A673 (cell line): Measurements from ENCODE around the gene ENHO. TPM values are rescaled to one million over a fixed set of nuclear protein-coding genes. Genes with fewer than 3 reads are reported as not detected.

Source experiments
- BruUV-seq: library from RNA; stranded (reverse); fragments of 400-500 nt; replicated peaks from 2 replicates; lab custom pipeline; 2021; lab: Mats Ljungman, UMichigan
- CTCF ChIA-PET: fragments of 300-600 bp; sonication (Branson Sonifier 250); formaldehyde crosslinking; loops from one replicate; lab custom pipeline; 2022; ENCODE audit warnings: antibody characterized with exemption; lab: Charles Lee
- POLR2A ChIA-PET: fragments of 300-600 bp; sonication (Branson Sonifier 250); formaldehyde crosslinking; loops from one replicate; lab custom pipeline; 2022; ENCODE audit warnings: antibody characterized with exemption; ENCODE audit not compliant: low non-redundant PET; lab: Charles Lee
- DNase-seq: peaks from one replicate; pipeline ENCODE4 v3.0.0-alpha.2; 2015; ENCODE audit warnings: low spot score
- H3K27ac ChIP-seq: fragments of 200-600 bp; sonication (generic); 2 replicates; pipeline ENCODE4 v1.5.1; 2016; ENCODE audit warnings: mixed run types, low read depth, mild to moderate bottlenecking, mixed read lengths, antibody characterized with exemption, low read length; ENCODE audit not compliant: poor library complexity, severe bottlenecking
- H3K27me3 ChIP-seq: fragments of 200-600 bp; sonication (generic); replicated peaks from 2 replicates; pipeline ENCODE4 v1.6.1; 2017; ENCODE audit warnings: mixed run types, low read depth, mild to moderate bottlenecking, mixed read lengths, antibody characterized with exemption, low read length; ENCODE audit not compliant: insufficient read depth, poor library complexity
- H3K36me3 ChIP-seq: fragments of 200-600 bp; sonication (generic); 2 replicates; pipeline ENCODE4 v1.6.1; 2016; ENCODE audit warnings: mixed run types, mild to moderate bottlenecking, mixed read lengths, antibody characterized with exemption, low read length; ENCODE audit not compliant: insufficient read depth, poor library complexity, severe bottlenecking
- H3K4me1 ChIP-seq: fragments of 200-600 bp; sonication (generic); 2 replicates; pipeline ENCODE4 v1.6.1; 2017; ENCODE audit warnings: mixed run types, mild to moderate bottlenecking, mixed read lengths, antibody characterized with exemption, low read length; ENCODE audit not compliant: insufficient read depth, poor library complexity, severe bottlenecking
- H3K4me3 ChIP-seq: fragments of 200-600 bp; sonication (generic); 2 replicates; pipeline ENCODE4 v1.5.1; 2016; ENCODE audit warnings: low read depth, mixed run types, mild to moderate bottlenecking, mixed read lengths, low read length; ENCODE audit not compliant: poor library complexity, severe bottlenecking
- H3K9me3 ChIP-seq: fragments of 200-600 bp; sonication (generic); 2 replicates; pipeline ENCODE4 v1.6.1; 2016; ENCODE audit warnings: mixed run types, low read depth, mild to moderate bottlenecking, mixed read lengths, antibody characterized with exemption, low read length; ENCODE audit not compliant: poor library complexity, severe bottlenecking
- CTCF ChIP-seq: fragments of 300-800, 200-600 bp; sonication (generic); conservative IDR thresholded peaks from 2 replicates; pipeline ENCODE4 v1.5.1; 2017; ENCODE audit warnings: low read depth, mild to moderate bottlenecking, antibody characterized with exemption, low read length, moderate library complexity, mixed read lengths
- EZH2 ChIP-seq: fragments of 200-600 bp; sonication (generic); IDR thresholded peaks from 2 replicates; pipeline ENCODE4 v1.6.1; 2017; ENCODE audit warnings: borderline replicate concordance, low read depth, mild to moderate bottlenecking, mixed read lengths, antibody characterized with exemption, low read length; ENCODE audit not compliant: poor library complexity, severe bottlenecking
- intact Hi-C: fragments of 100-400 bp; cut with micrococcal nuclease; formaldehyde crosslinking; loops from one replicate; pipeline ENCODE4 v1.10.0; 2022; ENCODE audit not compliant: unreplicated experiment
- total RNA-seq: library from RNA; stranded (reverse); gene quantifications from 2 replicates; pipeline ENCODE4 v1.2.3, GENCODE V29; 2021

ENHO gene
- total RNA-seq, 1 experiment from 2014 or later = 1.2 TPM

- H3K36me3 ChIP-seq = no peaks in the 10 kb centered on the region
- TF ChIP-seq CTCF (no peak), EZH2 (no peak)
- no peak for DNase-seq
- no TSS peak for BruUV-seq
- no peak overlapping the region for H3K4me3 ChIP-seq
- CTCF ChIA-PET = interaction anchor here (0.5 kb wide), 1 partner anchor 153 kb away, joined by 7 read pairs; no protein-coding TSS in a partner anchor
- POLR2A ChIA-PET = no interaction called here
- H3K4me1 ChIP-seq = no peaks in the 10 kb centered on the region
- intact Hi-C loops = no loop called here
- no peaks in the 10 kb centered on the region for H3K27me3 ChIP-seq
- H3K27ac ChIP-seq = no peak overlapping the region
- no peaks in the 10 kb centered on the region for H3K9me3 ChIP-seq
Measured at GRCh38 chr9:34570809-34571480, 48.2 kb upstream of the ENHO start.

- ChIA-PET CTCF (interaction anchor here (0.5 kb wide), 1 partner anchor 153 kb away, joined by 7 read pairs; no protein-coding TSS in a partner anchor), POLR2A (no interaction called here)
- no peaks in the 10 kb centered on the region for H3K27me3 ChIP-seq
- no peak for TF ChIP-seq CTCF
- TF ChIP-seq EZH2 = no peak
- no peak overlapping the region for H3K27ac ChIP-seq
- H3K4me1 ChIP-seq = no peaks in the 10 kb centered on the region
- BruUV-seq = no TSS peak
- no peak for DNase-seq
- no peaks in the 10 kb centered on the region for H3K9me3 ChIP-seq
- H3K4me3 ChIP-seq = no peak overlapping the region
- H3K36me3 ChIP-seq = no peaks in the 10 kb centered on the region
- intact Hi-C loops = no loop called here
Measured at GRCh38 chr9:34570376-34570775, 47.6 kb upstream of the ENHO start.

GRCh38 chr9:34568774-34569173 is 46.0 kb upstream of the ENHO start:
- H3K27ac ChIP-seq = no peak overlapping the region
- no peak for DNase-seq
- H3K4me3 ChIP-seq = no peak overlapping the region
- TF ChIP-seq CTCF (no peak), EZH2 (no peak)
- H3K4me1 ChIP-seq = no peaks in the 10 kb centered on the region
- POLR2A ChIA-PET = no interaction called here
- intact Hi-C loops = no loop called here
- H3K36me3 ChIP-seq = no peaks in the 10 kb centered on the region
- H3K9me3 ChIP-seq = no peaks in the 10 kb centered on the region
- BruUV-seq = no TSS peak
- CTCF ChIA-PET = no interaction called here
- no peaks in the 10 kb centered on the region for H3K27me3 ChIP-seq
